ENCODE measurements around the gene NUP214. TPM values are rescaled to one million over a fixed set of nuclear protein-coding genes. Genes with fewer than 3 reads are reported as not detected.

NUP214 gene
- total and polyA plus RNA-seq, 2 of the 8 experiments (the other 6 are each of a cell fraction or from before 2014, with no cell fraction given) = 28.6 to 50.2 TPM

- TF ChIP-seq CHD7 (IDR thresholded peaks at IDR 0.05; ENCODE audit: insufficient replicate concordance, low read length) (no peak), POLR2A (IDR thresholded peaks at IDR 0.05; ENCODE audit: control extremely low read depth in 1 of 2, low read depth in 2 of 2, low read length in 2 of 2) (peak in 1 of 2 experiments; percentile 89; a peak in 2 of 3 replicates), SIRT6 (IDR thresholded peaks at IDR 0.05; ENCODE audit: low read length) (no peak), RNF2 (IDR thresholded peaks at IDR 0.05; ENCODE audit: borderline replicate concordance, low read depth, low read length, missing control alignments, poor library complexity, severe bottlenecking) (no peak), SUZ12 (IDR thresholded peaks at IDR 0.05; ENCODE audit: low read length) (no peak), RAD21 (IDR thresholded peaks at IDR 0.05 in 1 of 2, conservative IDR thresholded peaks at IDR 0.05 in 1 of 2; ENCODE audit: low read depth in 2 of 2, low read length in 2 of 2) (peak; percentile 17 to 41; a peak in 3 of 4 replicates), MAFK (IDR thresholded peaks at IDR 0.05; ENCODE audit: low read depth, low read length) (no peak), TCF12 (IDR thresholded peaks at IDR 0.05; ENCODE audit: low read depth, low read length) (no peak)
Measured at GRCh38 chr9:131096269-131097125, 28.9 kb upstream of the NUP214 start, which contains the start of gene AIF1L (continued).

Measured in H1 (cell line).